Measurements from ENCODE around the gene SPATA3. TPM values are rescaled to one million over a fixed set of nuclear protein-coding genes. Genes with fewer than 3 reads are reported as not detected.

The SPATA3 gene
- total and polyA plus RNA-seq, 2 experiments from 2014 or later, result not detected

GRCh38 chr2:231028889-231029288, 33.0 kb downstream of the SPATA3 start:
- H3K4me3 Mint-ChIP-seq, result no peak overlapping the region

GRCh38 chr2:231029563-231029962, 33.6 kb downstream of the SPATA3 start:
- H3K4me3 Mint-ChIP-seq, result no peak overlapping the region
- Histone ChIP-seq H3K4me2 (no peak overlapping the region), H3K36me3 (ENCODE audit: insufficient read depth) (no peaks in the 10 kb centered on the region), H3K27ac (ENCODE audit: low read depth) (no peak overlapping the region), H3K4me1 (ENCODE audit: insufficient read depth) (no peaks in the 10 kb centered on the region), H4K20me1 (replicated peaks; ENCODE audit: insufficient read depth) (no peaks in the 10 kb centered on the region), H3F3A (replicated peaks; ENCODE audit: low read depth) (no peaks in the 10 kb centered on the region), H3K27me3 (ENCODE audit: insufficient read depth) (peaks cover 6% of the 10 kb centered on the region; the same call in 1 of the 2 replicates), H3K9me2 (ENCODE audit: insufficient read depth) (no peaks in the 10 kb centered on the region), H2AFZ (no peak overlapping the region), H3K79me2 (replicated peaks; ENCODE audit: insufficient read depth) (no peaks in the 10 kb centered on the region), H3K4me3 (no peak overlapping the region)
- ATAC-seq (no peak), DNase-seq (ENCODE audit: low spot score) (no peak)
- no peak overlapping the region for H3K27ac Mint-ChIP-seq
- no peaks in the 10 kb centered on the region for H3K36me3 Mint-ChIP-seq (ENCODE audit: low read depth)
- no peaks in the 10 kb centered on the region for H3K4me1 Mint-ChIP-seq
- peaks cover 3% of the 10 kb centered on the region for H3K27me3 Mint-ChIP-seq (ENCODE audit: insufficient read depth, low read depth, poor library complexity)
- no peaks in the 10 kb centered on the region for H3K9me3 Mint-ChIP-seq
- TF ChIP-seq ZNF331 (CRISPR knock-in tag; IDR thresholded peaks at IDR 0.05; ENCODE audit: low read depth) (no peak), CTCF (conservative IDR thresholded peaks at IDR 0.05; ENCODE audit: low read depth in 2 of 2) (no peak)

More at GRCh38 chr2:231028889-231029288, 33.0 kb downstream of the SPATA3 start:
- Mint-ChIP-seq H3K27me3 (ENCODE audit: insufficient read depth, low read depth, poor library complexity) (peaks cover 3% of the 10 kb centered on the region), H3K4me1 (no peaks in the 10 kb centered on the region), H3K9me3 (no peaks in the 10 kb centered on the region), H3K27ac (no peak overlapping the region), H3K36me3 (ENCODE audit: low read depth) (no peaks in the 10 kb centered on the region)
- TF ChIP-seq POLR2AphosphoS5 (IDR thresholded peaks at IDR 0.05; ENCODE audit: low read depth), result no peak
- no peak for TF ChIP-seq NANOG (IDR thresholded peaks at IDR 0.05; ENCODE audit: borderline replicate concordance)
- TF ChIP-seq, protein P1, sequence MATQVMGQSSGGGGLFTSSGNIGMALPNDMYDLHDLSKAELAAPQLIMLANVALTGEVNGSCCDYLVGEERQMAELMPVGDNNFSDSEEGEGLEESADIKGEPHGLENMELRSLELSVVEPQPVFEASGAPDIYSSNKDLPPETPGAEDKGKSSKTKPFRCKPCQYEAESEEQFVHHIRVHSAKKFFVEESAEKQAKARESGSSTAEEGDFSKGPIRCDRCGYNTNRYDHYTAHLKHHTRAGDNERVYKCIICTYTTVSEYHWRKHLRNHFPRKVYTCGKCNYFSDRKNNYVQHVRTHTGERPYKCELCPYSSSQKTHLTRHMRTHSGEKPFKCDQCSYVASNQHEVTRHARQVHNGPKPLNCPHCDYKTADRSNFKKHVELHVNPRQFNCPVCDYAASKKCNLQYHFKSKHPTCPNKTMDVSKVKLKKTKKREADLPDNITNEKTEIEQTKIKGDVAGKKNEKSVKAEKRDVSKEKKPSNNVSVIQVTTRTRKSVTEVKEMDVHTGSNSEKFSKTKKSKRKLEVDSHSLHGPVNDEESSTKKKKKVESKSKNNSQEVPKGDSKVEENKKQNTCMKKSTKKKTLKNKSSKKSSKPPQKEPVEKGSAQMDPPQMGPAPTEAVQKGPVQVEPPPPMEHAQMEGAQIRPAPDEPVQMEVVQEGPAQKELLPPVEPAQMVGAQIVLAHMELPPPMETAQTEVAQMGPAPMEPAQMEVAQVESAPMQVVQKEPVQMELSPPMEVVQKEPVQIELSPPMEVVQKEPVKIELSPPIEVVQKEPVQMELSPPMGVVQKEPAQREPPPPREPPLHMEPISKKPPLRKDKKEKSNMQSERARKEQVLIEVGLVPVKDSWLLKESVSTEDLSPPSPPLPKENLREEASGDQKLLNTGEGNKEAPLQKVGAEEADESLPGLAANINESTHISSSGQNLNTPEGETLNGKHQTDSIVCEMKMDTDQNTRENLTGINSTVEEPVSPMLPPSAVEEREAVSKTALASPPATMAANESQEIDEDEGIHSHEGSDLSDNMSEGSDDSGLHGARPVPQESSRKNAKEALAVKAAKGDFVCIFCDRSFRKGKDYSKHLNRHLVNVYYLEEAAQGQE (IDR thresholded peaks at IDR 0.05; ENCODE audit: unreplicated experiment), result no peak
- no peak for TF ChIP-seq EZH2 (IDR thresholded peaks at IDR 0.05; ENCODE audit: low read depth, unreplicated experiment)
- no peak for TF ChIP-seq STAT1 (IDR thresholded peaks at IDR 0.05; ENCODE audit: unreplicated experiment)
- no peak for TF ChIP-seq ZNF114 (CRISPR knock-in tag; IDR thresholded peaks at IDR 0.05)
- TF ChIP-seq ETS1 (IDR thresholded peaks at IDR 0.05), result no peak
- H3K27ac ChIP-seq (ENCODE audit: low read depth), result no peak overlapping the region
- no peaks in the 10 kb centered on the region for H3K4me1 ChIP-seq (ENCODE audit: insufficient read depth)
- H3K36me3 ChIP-seq (ENCODE audit: insufficient read depth), result no peaks in the 10 kb centered on the region
- H2AFZ ChIP-seq, result no peak overlapping the region
- no peaks in the 10 kb centered on the region for H3K27me3 ChIP-seq (ENCODE audit: insufficient read depth)
- H3K9me2 ChIP-seq (ENCODE audit: insufficient read depth), result no peaks in the 10 kb centered on the region
- no peak overlapping the region for H3K4me2 ChIP-seq
- H4K20me1 ChIP-seq (replicated peaks; ENCODE audit: insufficient read depth), result no peaks in the 10 kb centered on the region
- H3K79me2 ChIP-seq (replicated peaks; ENCODE audit: insufficient read depth), result no peaks in the 10 kb centered on the region
- no peak overlapping the region for H3K4me3 ChIP-seq
- H3F3A ChIP-seq (replicated peaks; ENCODE audit: low read depth), result no peaks in the 10 kb centered on the region
- no peak for ATAC-seq
- DNase-seq (ENCODE audit: low spot score), result no peak
